Measurements from ENCODE around the gene PARD3B. TPM values are rescaled to one million over a fixed set of nuclear protein-coding genes. Genes with fewer than 3 reads are reported as not detected.

The PARD3B gene
- total RNA-seq, 1 donor from 2014 or later = 6.8 TPM

DNA sequence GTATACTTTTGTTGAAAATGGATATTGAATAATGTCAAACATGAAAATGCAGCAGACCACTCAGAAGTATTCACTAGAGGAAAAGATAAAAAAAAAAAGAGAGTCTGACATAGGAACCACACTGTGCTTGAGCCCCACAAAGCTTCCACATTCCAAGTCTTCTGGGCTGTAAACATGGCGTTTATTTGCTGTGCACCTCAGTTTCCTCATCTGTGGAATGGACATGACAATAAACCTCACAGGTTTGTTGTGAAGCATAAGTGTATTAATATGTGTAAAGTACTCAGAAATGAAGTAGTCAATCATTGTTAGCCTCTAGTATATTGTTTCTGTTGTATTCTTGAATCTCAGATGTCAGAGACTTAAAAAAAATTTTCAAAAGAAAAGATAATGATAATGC, 611.2 kb downstream of the PARD3B start:
- intact Hi-C loops (cut with DNase I) = no loop called here

DNA sequence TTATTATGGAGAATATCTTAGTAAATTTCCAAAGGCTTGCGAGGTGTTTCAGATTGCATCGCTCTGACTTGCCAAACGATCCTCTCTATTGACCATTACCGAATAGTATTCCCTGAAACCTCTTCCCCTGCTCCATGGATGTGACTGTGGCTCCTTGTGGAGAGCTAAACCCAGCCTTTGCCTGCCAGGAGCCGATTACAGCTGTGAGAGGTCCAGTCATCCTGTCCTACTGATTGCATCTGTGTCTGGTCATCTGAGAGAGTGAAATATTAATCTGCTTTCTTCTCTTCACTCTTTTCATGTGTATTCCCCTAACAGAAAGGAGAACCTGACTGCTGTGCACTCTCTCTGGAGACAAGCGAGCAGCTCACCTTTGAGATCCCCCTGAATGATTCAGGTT, 613.1 kb downstream of the PARD3B start:
- intact Hi-C loops (cut with DNase I) = no loop called here
- no peak for ATAC-seq (ENCODE audit: poor library complexity)
- DNase-seq = no peak

More for the DNA sequence above, 611.2 kb downstream of the PARD3B start:
- ATAC-seq (ENCODE audit: poor library complexity) (no peak), DNase-seq (no peak)

DNA sequence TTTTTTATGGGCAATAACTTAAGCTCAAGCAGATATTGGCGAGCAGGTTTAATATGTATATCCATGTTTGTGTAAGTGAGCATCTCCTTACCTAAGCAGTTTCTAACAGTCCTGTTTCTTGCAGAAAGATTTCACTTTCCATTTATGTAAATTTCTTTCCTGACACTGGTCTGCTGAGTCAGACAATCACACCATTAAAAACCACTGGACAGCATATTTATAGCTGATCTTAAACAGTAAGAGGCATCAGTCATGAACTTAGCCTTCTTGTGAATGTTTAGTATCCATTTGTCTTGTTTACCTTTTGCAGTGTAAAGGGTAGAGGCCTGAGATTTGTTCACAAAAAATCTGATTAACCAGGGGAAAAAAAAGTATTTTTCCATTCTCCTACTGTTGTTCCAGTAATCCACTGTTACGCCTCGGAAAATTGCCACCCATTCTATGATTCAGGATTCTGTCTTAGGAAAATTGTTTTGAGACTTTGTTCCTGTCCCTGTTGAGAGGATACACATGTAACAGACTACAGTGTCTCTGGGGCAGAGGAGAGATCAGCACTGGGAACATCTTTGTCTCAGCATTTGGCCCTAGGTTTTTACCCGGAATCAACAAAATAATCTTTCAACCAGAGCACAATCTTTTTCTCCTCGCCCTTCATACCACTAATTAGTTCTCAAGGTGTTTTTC, 616.0 kb downstream of the PARD3B start:
- intact Hi-C loops (cut with DNase I) = no loop called here

DNA sequence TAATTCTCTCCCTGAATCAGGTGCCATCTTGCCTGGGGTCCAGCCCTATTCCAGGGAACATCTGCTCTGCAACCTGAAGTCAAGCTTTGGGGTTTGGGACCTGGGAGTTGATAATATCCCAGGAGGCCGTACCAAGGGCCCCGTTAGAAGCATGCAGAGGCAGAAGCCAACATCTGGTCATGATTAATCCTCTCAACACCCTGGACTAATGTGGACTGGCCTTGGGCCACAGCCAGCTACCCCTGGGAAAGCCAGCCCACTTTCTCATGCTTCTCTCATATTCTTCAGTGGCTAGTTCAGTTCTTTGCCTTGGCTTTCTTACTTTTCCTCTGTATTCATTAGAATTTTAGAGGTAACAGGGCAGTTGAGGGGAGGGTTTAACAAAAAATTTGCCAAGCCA, 621.5 kb downstream of the PARD3B start:
- DNase-seq (peak; percentile 49), ATAC-seq (ENCODE audit: poor library complexity) (peak; percentile 68)

More for the DNA sequence above, 616.0 kb downstream of the PARD3B start:
- ATAC-seq (ENCODE audit: poor library complexity) (no peak), DNase-seq (no peak)

DNA sequence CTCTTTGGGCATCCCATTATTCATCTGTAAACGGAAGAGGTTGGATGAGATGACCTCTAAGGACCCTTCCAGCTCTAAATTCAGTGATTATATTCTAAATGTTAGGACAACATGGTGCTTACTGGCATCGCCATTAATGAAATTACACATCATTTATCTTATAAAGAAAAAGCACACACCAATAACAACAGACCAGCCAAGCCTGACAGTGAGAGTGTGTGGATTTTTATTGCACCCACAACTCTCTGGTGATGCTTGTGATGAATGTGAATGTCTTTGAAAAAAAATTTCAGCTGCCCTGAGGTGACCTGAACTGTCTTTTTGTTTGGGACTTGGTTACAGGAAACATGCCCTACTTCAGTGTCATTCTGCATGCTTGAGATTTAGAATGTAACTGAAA, 623.7 kb downstream of the PARD3B start:
- ATAC-seq (ENCODE audit: poor library complexity) (no peak), DNase-seq (no peak)
- intact Hi-C loops (cut with DNase I) = no loop called here

More for the DNA sequence above, 621.5 kb downstream of the PARD3B start:
- intact Hi-C loops (cut with DNase I) = no loop called here

DNA sequence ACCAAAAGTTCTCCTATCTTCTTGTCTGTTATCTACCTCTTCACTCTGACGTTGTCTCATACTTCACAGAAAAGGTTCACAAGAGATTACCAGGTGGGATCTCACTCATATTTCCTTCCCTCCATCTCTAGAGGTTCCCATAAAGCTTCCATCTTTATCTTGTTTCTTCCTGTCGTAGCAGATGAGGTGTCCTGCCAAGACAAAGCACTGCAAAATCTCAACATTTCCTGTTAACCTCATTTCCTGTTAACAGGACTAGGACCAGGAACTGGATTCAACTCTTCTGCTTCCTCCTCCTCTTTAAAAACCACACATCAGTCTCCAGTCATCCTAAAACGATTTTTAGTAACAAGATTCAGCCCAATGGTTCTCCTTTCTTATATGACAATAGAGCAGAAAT, 624.2 kb downstream of the PARD3B start:
- ATAC-seq (ENCODE audit: poor library complexity) (no peak), DNase-seq (no peak)
- intact Hi-C loops (cut with DNase I) = no loop called here

DNA sequence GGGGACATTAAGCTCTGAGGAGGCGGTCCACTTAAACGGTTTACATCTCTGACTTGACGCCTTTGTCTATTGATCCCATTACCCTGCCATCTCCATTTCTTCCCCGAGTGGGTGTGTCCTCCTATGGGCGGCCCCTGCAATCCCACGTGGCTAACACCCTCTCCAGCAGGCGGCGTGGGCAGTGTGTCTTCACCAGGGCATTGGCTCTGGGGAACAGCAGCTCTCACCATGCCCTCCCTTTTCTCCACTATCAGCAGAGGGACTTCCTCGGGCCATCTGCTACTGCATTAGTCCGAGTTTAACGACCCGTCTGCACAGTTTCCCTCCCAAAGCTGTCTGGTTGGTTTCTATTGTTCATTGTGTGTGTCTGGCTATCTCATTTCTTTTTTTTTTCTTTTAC, 625.1 kb downstream of the PARD3B start:
- intact Hi-C loops (cut with DNase I) = no loop called here
- no peak for ATAC-seq (ENCODE audit: poor library complexity)
- no peak for DNase-seq

DNA sequence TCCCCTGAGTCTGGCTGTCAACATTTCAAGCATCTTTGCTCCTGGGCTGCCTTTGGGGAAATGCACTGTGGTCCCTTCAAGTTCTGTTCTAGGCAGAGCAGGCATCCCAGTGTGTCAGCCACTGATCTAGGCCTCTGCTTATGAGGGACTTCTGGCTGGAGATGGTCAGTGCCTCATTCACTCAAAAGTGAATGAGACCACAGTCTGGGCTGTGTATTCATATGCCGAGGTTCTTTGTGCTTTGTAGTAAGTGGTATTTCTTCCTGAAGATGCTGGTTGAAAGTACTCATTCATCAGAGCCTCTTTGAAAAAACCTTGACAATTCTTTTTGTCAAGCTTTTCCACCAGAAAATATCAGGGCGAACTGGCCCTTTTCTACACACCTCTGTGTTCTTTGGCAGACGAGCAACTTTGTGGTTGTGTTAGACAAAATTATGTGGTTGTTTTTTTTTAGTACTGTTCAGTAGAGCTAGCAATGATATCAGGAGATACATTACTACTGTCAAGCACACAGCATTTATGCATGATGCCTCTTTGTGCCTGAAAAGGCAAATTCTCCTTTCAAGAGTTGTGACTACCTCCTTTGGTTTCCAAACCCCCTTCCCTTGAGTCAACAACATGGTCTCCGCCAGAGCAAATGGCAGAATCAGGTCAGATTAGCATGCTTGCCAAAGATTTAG, 626.1 kb downstream of the PARD3B start:
- intact Hi-C loops (cut with DNase I) = no loop called here
- ATAC-seq (ENCODE audit: poor library complexity) = no peak

DNA sequence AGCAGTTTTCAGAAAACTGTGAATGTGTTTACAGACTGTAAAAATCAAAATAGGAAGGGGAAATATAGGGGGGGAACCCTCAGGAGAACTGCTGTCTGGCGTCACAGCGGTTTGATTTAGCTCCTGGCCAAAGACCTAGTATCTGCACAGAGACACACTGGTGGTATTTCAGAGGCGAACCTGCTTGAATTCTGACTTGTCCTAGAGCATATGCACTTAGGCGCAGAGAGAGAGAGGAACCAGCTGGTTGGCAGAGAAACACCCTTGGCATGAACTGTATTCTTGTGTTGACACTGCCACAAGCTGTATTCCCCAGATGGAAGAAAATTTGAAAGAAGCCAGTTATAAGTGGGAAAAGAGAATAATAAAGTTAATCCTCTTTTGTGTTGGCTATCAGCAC, 630.6 kb downstream of the PARD3B start:
- DNase-seq (no peak), ATAC-seq (ENCODE audit: poor library complexity) (peak; percentile 48)
- intact Hi-C loops (cut with DNase I) = no loop called here

More for the DNA sequence above, 626.1 kb downstream of the PARD3B start:
- DNase-seq = no peak

DNA sequence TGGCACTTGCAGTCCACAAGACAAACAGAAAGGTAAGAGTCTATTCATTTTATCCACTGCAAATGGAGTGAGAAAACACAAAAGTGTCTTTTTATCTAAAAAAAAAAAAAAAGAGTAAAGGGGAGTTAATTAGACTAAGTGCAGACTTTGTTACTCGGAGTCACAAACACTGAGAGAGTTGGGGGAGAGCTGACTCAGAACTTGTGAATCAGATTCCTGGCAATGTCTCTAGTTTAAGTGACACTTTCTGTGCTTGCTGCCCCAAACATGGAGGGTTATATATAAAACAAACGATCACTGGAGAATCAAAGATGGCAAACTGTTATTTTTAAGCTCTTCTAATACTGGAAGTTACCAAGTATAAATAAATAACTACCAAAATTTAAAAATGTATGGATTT, 631.3 kb downstream of the PARD3B start:
- no peak for ATAC-seq (ENCODE audit: poor library complexity)
- DNase-seq = no peak
- intact Hi-C loops (cut with DNase I) = no loop called here

DNA sequence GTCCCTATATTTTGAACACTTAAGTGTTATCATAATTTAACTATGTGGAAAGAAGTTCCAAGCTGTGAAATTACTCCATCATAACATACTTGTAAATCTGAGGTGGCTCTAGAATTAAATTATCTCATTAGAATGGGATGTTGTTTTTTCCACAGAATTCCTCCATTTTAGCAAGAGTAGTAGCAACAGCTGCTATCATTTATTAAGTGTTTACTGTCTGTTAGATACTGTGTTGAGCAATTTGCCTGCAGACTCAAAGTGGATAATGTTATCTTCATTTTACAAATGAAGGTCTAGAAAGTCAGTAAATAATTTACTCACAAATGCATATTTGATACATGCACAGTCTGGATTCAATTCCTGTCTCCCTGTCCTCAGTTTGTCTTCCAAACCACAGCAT, 632.3 kb downstream of the PARD3B start:
- intact Hi-C loops (cut with DNase I) = no loop called here
- no peak for DNase-seq
- no peak for ATAC-seq (ENCODE audit: poor library complexity)

DNA sequence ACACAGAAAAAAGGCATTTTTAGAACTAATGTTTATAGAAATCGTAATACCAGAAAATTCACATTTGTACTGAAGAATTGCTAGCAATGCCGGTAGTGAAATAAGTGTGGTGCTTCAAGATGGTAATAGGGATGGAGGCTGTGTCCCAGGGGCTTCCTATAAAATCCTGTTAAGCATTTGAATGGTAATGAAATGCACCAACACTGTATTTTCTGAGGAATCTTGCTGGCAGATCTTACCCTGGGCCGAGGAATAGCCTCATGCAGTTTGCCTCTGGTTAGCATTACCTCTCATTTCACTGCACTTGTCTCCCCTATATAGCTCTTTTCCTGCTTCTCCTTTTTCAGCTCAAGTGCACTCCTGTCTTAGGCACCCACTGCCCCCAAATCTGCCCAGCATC, 635.5 kb downstream of the PARD3B start:
- intact Hi-C loops (cut with DNase I) = no loop called here
- DNase-seq = no peak
- ATAC-seq (ENCODE audit: poor library complexity) = no peak

DNA sequence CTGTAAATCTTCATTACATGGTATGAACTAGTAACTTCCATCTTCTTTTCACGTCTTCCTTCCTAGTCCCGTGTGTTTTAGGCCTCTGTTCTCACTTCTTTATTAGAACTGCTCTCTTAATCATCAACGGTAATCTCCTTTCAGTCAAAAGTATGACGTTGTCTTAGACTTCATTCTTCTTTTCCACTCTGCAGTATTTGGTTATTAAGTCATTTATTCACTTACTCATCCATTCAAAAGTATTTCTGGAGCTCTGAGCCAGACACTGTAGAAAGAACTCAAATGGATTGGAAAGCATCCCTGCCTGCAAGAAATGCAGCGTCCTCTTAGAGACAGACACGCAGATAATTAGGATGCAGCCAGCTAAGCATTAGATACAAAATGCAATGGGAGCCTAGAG, 642.5 kb downstream of the PARD3B start:
- peak; percentile 15 for ATAC-seq (ENCODE audit: poor library complexity)
- intact Hi-C loops (cut with DNase I) = no loop called here
- DNase-seq = no peak

DNA sequence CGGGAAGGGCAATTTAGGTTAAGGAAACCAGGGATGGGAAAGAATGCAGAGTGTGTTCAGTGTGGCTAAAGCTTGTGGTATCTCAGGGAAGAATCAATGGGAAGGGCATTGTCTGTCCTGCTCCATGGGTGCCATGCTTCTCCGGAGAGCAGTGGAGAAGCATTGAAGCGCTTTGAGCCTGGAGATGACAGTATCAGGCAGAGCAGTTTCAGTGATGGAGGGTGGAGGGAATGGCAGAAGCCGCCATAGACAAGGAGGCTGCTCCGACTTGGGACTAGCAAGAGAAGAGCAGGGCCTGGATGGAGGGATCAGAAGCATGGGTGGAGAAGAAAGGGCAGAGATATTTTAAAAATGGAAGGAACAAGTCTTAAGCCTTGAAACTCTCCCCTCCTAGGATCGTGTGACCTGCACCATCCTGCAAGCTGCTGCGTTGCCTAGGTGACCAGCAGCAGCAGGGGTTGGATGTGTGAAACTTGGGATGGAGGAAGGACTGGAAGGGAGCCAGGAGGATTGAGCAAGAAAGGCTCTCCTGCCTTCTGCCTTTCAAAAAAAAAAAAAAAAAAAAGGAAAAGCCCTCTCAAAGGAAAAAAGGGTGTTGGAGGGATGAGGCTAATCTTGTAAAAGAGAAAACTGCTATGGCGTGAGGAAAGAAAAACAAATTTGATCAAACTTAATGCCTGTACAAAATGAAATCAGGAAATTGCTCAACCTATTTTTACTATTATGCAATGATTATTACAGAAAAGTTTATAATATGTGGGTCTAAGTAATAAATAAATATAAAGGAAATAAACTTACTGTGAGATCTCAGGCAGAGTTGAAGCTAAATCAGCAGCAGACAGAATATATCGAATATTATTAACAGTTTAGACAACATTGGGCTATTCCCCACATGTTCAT, 643.2 kb downstream of the PARD3B start:
- intact Hi-C loops (cut with DNase I) = no loop called here
- peak; percentile 93 for ATAC-seq (ENCODE audit: poor library complexity)

DNA sequence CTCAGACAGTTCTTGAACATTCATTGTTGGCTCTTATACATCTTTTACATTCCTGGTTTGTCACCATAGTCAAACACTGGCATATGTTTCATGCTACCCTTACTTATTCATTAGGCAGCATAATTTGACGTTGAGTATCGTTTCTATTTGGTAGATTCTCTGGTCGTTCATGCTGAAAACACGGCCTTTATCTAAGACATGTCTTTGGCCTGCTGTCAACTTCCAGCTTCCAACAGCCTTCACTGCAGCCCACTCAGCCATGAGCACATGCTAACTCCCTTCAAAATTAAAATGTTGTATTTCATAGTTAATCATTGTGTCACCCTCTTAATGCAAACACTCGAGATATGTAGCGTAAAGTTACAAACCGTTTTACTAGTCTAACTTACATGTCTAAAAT, 644.0 kb downstream of the PARD3B start:
- ATAC-seq (ENCODE audit: poor library complexity) (no peak), DNase-seq (no peak)
- intact Hi-C loops (cut with DNase I) = no loop called here

More for the DNA sequence above, 643.2 kb downstream of the PARD3B start:
- peak; percentile 72 for DNase-seq

DNA sequence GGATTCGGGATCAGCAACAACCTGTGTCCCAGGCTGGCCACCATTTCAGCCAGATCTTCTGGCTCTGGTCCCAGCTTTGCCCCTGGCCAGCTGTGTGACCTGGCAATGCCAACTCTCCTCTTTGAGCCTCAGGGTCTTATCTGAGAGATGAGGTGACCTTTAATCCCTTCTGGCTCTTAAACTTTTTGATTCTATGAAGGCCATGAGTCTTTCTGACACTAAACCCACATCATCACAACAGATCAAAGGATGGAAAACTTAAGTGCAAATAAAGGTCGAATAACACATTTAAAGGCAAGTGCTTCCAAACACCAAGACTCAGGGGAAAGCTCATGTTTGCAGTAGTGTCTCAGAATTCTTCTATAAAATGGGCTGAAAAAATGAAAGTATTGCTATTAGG, 645.3 kb downstream of the PARD3B start:
- ATAC-seq (ENCODE audit: poor library complexity) (no peak), DNase-seq (no peak)
- intact Hi-C loops (cut with DNase I) = no loop called here

DNA sequence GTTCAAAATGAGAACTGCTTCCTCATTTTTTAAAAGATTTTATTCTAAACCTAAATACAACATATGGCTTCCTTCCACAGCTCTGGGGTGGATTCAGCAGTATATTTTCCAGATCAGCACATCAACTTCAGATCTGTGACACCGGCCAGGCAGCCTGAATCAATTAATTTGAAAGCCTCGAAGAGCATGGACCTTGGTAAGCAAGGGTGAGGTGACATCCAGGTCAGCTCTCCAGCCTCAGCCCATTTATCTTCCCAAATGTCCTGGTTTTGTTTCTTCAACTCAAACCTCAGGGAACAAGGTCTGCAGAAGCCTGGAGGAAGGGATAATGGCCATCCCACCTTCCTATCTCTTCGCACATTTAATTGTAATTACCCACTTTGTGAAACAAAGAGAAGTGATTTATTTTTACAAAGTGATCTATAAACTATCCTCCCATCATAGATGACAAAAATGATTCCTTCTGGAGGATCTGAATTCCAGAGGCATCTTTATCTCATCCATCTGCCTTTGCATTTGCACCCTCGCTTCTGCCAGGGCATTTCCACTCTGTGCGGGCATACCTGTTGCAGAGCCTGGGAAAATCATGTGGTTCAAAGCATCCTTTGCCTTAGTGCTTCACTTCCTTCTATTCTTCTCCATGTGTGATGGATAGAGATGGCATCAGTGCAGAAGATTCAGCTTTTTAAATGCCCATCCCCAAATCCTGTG, 648.0 kb downstream of the PARD3B start:
- ATAC-seq (ENCODE audit: poor library complexity) = no peak

DNA sequence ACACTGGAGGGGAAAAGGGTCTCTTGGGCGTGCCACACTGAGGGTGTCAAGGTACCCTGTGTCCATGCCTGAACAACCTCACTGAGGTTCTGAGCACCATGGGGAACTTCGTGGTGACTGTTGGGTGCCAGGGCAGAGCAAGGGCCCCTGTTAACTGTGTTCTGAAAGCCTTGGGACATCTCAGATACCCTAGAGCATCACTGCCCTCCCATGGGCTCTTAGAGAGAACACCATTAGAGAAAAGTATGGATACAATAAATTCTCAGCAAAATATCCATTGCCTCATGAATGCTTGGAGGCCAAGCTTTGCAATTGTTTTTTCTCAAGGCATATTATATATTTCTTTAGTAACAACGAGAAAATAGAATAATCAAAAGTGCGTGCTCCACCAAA, 648.6 kb downstream of the PARD3B start:
- ATAC-seq (ENCODE audit: poor library complexity) (no peak), DNase-seq (no peak)
- intact Hi-C loops (cut with DNase I) = no loop called here

More for the DNA sequence above, 648.0 kb downstream of the PARD3B start:
- no peak for DNase-seq
- intact Hi-C loops (cut with DNase I) = no loop called here
